BLaER1 (cell line): ENCODE results near the gene ZNF532.
A peak's percentile ranks its signal among the peaks of the same experiment; 100 is the strongest.
"Not testable (repeated sequence)": the region's sequence is repeated elsewhere in the genome, so short reads cannot be mapped to it uniquely, and the experiment has no call there.

Source experiments
- H3K27ac ChIP-seq: shearing (Covaris generic); formaldehyde crosslinking; 2 replicates; pipeline ENCODE4 v1.8.1; 2022
- H3K27me3 ChIP-seq: shearing (Covaris generic); formaldehyde crosslinking; 2 replicates; pipeline ENCODE4 v1.8.1; 2022
- H3K36me3 ChIP-seq: shearing (Covaris generic); formaldehyde crosslinking; 2 replicates; pipeline ENCODE4 v1.8.1; 2022
- H3K4me1 ChIP-seq: shearing (Covaris generic); formaldehyde crosslinking; 2 replicates; pipeline ENCODE4 v1.8.1; 2022
- H3K4me2 ChIP-seq: shearing (Covaris generic); formaldehyde crosslinking; 2 replicates; pipeline ENCODE4 v1.8.1; 2022
- H3K4me3 ChIP-seq: shearing (Covaris generic); formaldehyde crosslinking; 2 replicates; pipeline ENCODE4 v1.8.1; 2022
- H3K9ac ChIP-seq: shearing (Covaris generic); formaldehyde crosslinking; 2 replicates; pipeline ENCODE4 v1.8.1; 2022
- H3K9me3 ChIP-seq: shearing (Covaris generic); formaldehyde crosslinking; 2 replicates; pipeline ENCODE4 v1.8.1; 2022
- H4K20me1 ChIP-seq: shearing (Covaris generic); formaldehyde crosslinking; 2 replicates; pipeline ENCODE4 v1.8.1; 2022
- Cebpa-rat ChIP-seq: shearing (Covaris generic); IDR thresholded peaks from 2 replicates; pipeline ENCODE4 v1.8.1; 2022

Gene ZNF532

GRCh38 chr18:58845928-58846724, 18.6 kb upstream of the ZNF532 start:
- Histone ChIP-seq H3K9me3 (peaks cover 15% of the 10 kb centered on the region), H3K27ac (no peak overlapping the region), H3K27me3 (no peaks in the 10 kb centered on the region), H4K20me1 (no peaks in the 10 kb centered on the region), H3K4me2 (no peak overlapping the region), H3K9ac (no peak overlapping the region), H3K4me1 (peaks cover 19% of the 10 kb centered on the region), H3K4me3 (no peak overlapping the region), H3K36me3 (no peaks in the 10 kb centered on the region)
- no peak for TF ChIP-seq Cebpa-rat

GRCh38 chr18:58847383-58848071, 17.1 kb upstream of the ZNF532 start:
- Histone ChIP-seq H3K36me3 (no peaks in the 10 kb centered on the region), H4K20me1 (no peaks in the 10 kb centered on the region), H3K4me2 (peak overlapping the region; percentile 63), H3K4me3 (peak overlapping the region; percentile 20; the same call in 1 of the 2 replicates), H3K9ac (no peak overlapping the region), H3K27me3 (no peaks in the 10 kb centered on the region), H3K27ac (no peak overlapping the region), H3K4me1 (peaks cover 22% of the 10 kb centered on the region), H3K9me3 (peaks cover 15% of the 10 kb centered on the region)
- TF ChIP-seq Cebpa-rat: no peak

GRCh38 chr18:58848685-58849084, 16.0 kb upstream of the ZNF532 start:
- Histone ChIP-seq H4K20me1 (no peaks in the 10 kb centered on the region), H3K27ac (no peak overlapping the region), H3K4me2 (no peak overlapping the region), H3K9ac (no peak overlapping the region), H3K9me3 (peaks cover 15% of the 10 kb centered on the region), H3K4me1 (peaks cover 22% of the 10 kb centered on the region), H3K27me3 (no peaks in the 10 kb centered on the region), H3K36me3 (no peaks in the 10 kb centered on the region), H3K4me3 (no peak overlapping the region)
- TF ChIP-seq Cebpa-rat: no peak

- Histone ChIP-seq H3K36me3 (no peaks in the 10 kb centered on the region), H3K27ac (no peak overlapping the region), H3K9ac (no peak overlapping the region), H3K27me3 (no peaks in the 10 kb centered on the region), H3K4me2 (0 out of 2 replicates have a peak overlapping the region, but pooled peaks have one; percentile 14), H4K20me1 (no peaks in the 10 kb centered on the region), H3K4me1 (peaks cover 22% of the 10 kb centered on the region), H3K4me3 (no peak overlapping the region), H3K9me3 (peaks cover 15% of the 10 kb centered on the region)
- no peak for TF ChIP-seq Cebpa-rat
Measured at GRCh38 chr18:58850786-58851469, 13.7 kb upstream of the ZNF532 start.

- TF ChIP-seq Cebpa-rat: no peak
Measured at GRCh38 chr18:58851856-58852255, 12.8 kb upstream of the ZNF532 start.

GRCh38 chr18:58852629-58853028, 12.0 kb upstream of the ZNF532 start:
- H3K27me3 ChIP-seq: no peaks in the 10 kb centered on the region
- peaks cover 16% of the 10 kb centered on the region for H3K4me1 ChIP-seq
- 0 out of 2 replicates have a peak, but pooled peaks cover 5% of the 10 kb centered on the region for H3K9me3 ChIP-seq
- H3K9ac ChIP-seq: no peak overlapping the region
- H3K27ac ChIP-seq: no peak overlapping the region
- no peaks in the 10 kb centered on the region for H4K20me1 ChIP-seq
- TF ChIP-seq Cebpa-rat: no peak
- H3K4me3 ChIP-seq: no peak overlapping the region
- H3K36me3 ChIP-seq: no peaks in the 10 kb centered on the region
- H3K4me2 ChIP-seq: no peak overlapping the region

More at GRCh38 chr18:58851856-58852255, 12.8 kb upstream of the ZNF532 start:
- no peaks in the 10 kb centered on the region for H4K20me1 ChIP-seq
- peaks cover 13% of the 10 kb centered on the region for H3K9me3 ChIP-seq
- no peak overlapping the region for H3K4me3 ChIP-seq
- H3K4me1 ChIP-seq: peaks cover 22% of the 10 kb centered on the region
- H3K9ac ChIP-seq: no peak overlapping the region
- H3K27me3 ChIP-seq: no peaks in the 10 kb centered on the region
- H3K36me3 ChIP-seq: no peaks in the 10 kb centered on the region
- H3K27ac ChIP-seq: no peak overlapping the region
- H3K4me2 ChIP-seq: no peak overlapping the region

GRCh38 chr18:58853561-58853960, 11.1 kb upstream of the ZNF532 start:
- Histone ChIP-seq H3K4me3 (no peak overlapping the region), H4K20me1 (no peaks in the 10 kb centered on the region), H3K9ac (no peak overlapping the region), H3K9me3 (0 out of 2 replicates have a peak, but pooled peaks cover under 1% of the 10 kb centered on the region), H3K27me3 (no peaks in the 10 kb centered on the region), H3K27ac (no peak overlapping the region), H3K4me2 (no peak overlapping the region), H3K4me1 (peaks cover 9% of the 10 kb centered on the region), H3K36me3 (no peaks in the 10 kb centered on the region)
- TF ChIP-seq Cebpa-rat: no peak

- not testable (repeated sequence) for H3K4me1 ChIP-seq, H3K36me3 ChIP-seq, H3K4me3 ChIP-seq, H3K27me3 ChIP-seq, H4K20me1 ChIP-seq, H3K4me2 ChIP-seq, H3K9me3 ChIP-seq, H3K27ac ChIP-seq, H3K9ac ChIP-seq
Measured at GRCh38 chr18:58855521-58855920, 9.2 kb upstream of the ZNF532 start.

GRCh38 chr18:58856881-58857280, 7.8 kb upstream of the ZNF532 start:
- Histone ChIP-seq H3K27me3 (peaks cover 14% of the 10 kb centered on the region), H3K4me2 (no peak overlapping the region), H3K4me1 (no peaks in the 10 kb centered on the region)

More at GRCh38 chr18:58856881-58857280, 7.8 kb upstream of the ZNF532 start:
- no peak overlapping the region for H3K27ac ChIP-seq
- TF ChIP-seq Cebpa-rat: no peak
- no peaks in the 10 kb centered on the region for H3K36me3 ChIP-seq
- H3K9me3 ChIP-seq: no peaks in the 10 kb centered on the region
- no peaks in the 10 kb centered on the region for H4K20me1 ChIP-seq
- H3K9ac ChIP-seq: no peak overlapping the region
- H3K4me3 ChIP-seq: no peak overlapping the region
